Astrocyte (in vitro differentiated cells and primary cell): Measurements from ENCODE around the gene RAB40C.

Source experiments
- CTCF ChIP-seq: IDR thresholded peaks from 2 replicates; pipeline ENCODE4 v1.5.1; 2011; ENCODE audit warnings: low read depth, mild to moderate bottlenecking, inconsistent platforms, low read length, moderate library complexity; ENCODE audit not compliant: insufficient read depth
- EZH2 ChIP-seq: IDR thresholded peaks from 2 replicates; pipeline ENCODE4 v1.6.1; 2012; ENCODE audit warnings: mild to moderate bottlenecking, low read length, inconsistent platforms; ENCODE audit not compliant: insufficient read depth

- TF ChIP-seq CTCF = no peak
- no peak for TF ChIP-seq EZH2
Measured at GRCh38 chr16:631808-632358, 42.0 kb downstream of the RAB40C start.
